Transverse colon (tissue), 4 donors: ENCODE results near the gene ALDH9A1. TPM values are rescaled to one million over a fixed set of nuclear protein-coding genes. Genes with fewer than 3 reads are reported as not detected.
"Not testable (repeated sequence)": the region's sequence is repeated elsewhere in the genome, so short reads cannot be mapped to it uniquely, and the experiment has no call there.

Experiments
- DNase-seq: peaks from one replicate; pipeline ENCODE4 v3.0.0-alpha.2; 2019
- H3K27ac ChIP-seq, 4 donors: fragments of 200-600 bp; sonication (generic); 2 replicates each; pipeline ENCODE4 v1.5.1; 2016 to 2018; ENCODE audit warnings: inconsistent platforms in 4 of 4
- H3K27me3 ChIP-seq: fragments of 200-600 bp; sonication (generic); 2 replicates; pipeline ENCODE4 v1.5.1; 2017; ENCODE audit warnings: inconsistent platforms
- H3K36me3 ChIP-seq, 4 donors: fragments of 200-600 bp; sonication (generic); 2 replicates each; pipeline ENCODE4 v1.5.1; 2017 to 2019; ENCODE audit warnings: inconsistent platforms in 4 of 4
- H3K4me1 ChIP-seq, 4 donors: fragments of 200-600 bp; sonication (generic); 2 replicates each; pipeline ENCODE4 v1.5.1; 2017 to 2020; ENCODE audit warnings: inconsistent platforms in 4 of 4
- H3K4me3 ChIP-seq, 4 donors: fragments of 200-600 bp; sonication (generic); 1 replicate in 1 of 4; 2 replicates in 3 of 4; pipeline versions ENCODE4 v1.5.1 to v1.6.1; 2017 to 2019; ENCODE audit warnings: inconsistent platforms in 4 of 4
- H3K9me3 ChIP-seq, 2 donors: fragments of 200-600 bp; sonication (generic); 2 replicates each; pipeline ENCODE4 v1.5.1; 2017 to 2019; ENCODE audit warnings: inconsistent platforms in 2 of 2
- EP300 ChIP-seq: sonication (generic); formaldehyde crosslinking; IDR thresholded peaks from one replicate; pipeline ENCODE4 v1.6.1; 2017; ENCODE audit warnings: antibody characterized with exemption, low read depth
- POLR2A ChIP-seq: fragments of 450-650 bp; IDR thresholded peaks from one replicate; pipeline ENCODE4 v1.6.1; 2016; ENCODE audit warnings: antibody characterized with exemption, mild to moderate bottlenecking, moderate library complexity
- POLR2AphosphoS5 ChIP-seq, 3 donors: sonication (generic); formaldehyde crosslinking; IDR thresholded peaks; one replicate each; pipeline ENCODE4 v1.6.1; 2016; ENCODE audit warnings: antibody characterized with exemption in 3 of 3
- WGBS, 2 donors: methylation state at CpG; one replicate each; pipeline ENCODE4 v1.1.5; 2018; ENCODE audit warnings: low coverage in 1 of 2; 5-methylcytosine and 5-hydroxymethylcytosine counted together
- in situ Hi-C, 4 donors: fragments of 200-750 bp; cut with MboI; loops; one replicate each; pipeline versions ENCODE4 v1.15.0 to v1.15.1; 2017; ENCODE audit warnings: low sequenced_read_pairs in 3 of 4, low pct_ligation_motif_present in 1 of 4, low pct_unique_long_range_greater_than_20kb in 1 of 4
- intact Hi-C: fragments of 100-400 bp; cut with DNase I; formaldehyde crosslinking; loops from one replicate; pipeline ENCODE4 v1.15.1; 2023; ENCODE audit warnings: low total_unique reads
- total RNA-seq, 4 donors: library from RNA; depleted of rRNA; stranded (reverse); fragments of >200 nt; gene quantifications; one replicate each; pipeline ENCODE4 v1.1.0, GENCODE V29; 2016
- TF ChIP-seq, protein P1 (sequence below), 5 experiments: fragments of 200-600 bp in 3 of 5; fragments of 450-650 bp in 2 of 5; sonication (generic) in 3 of 5; IDR thresholded peaks; 1 replicate in 2 of 5; 2 replicates in 3 of 5; pipeline ENCODE4 v1.5.1; 2016 to 2017; ENCODE audit warnings: antibody characterized with exemption in 5 of 5, inconsistent platforms in 3 of 5, mild to moderate bottlenecking in 2 of 5, moderate library complexity in 1 of 5

The ALDH9A1 gene
- total RNA-seq, 4 donors from 2014 or later, result 15.3 to 103 (median 59.5) TPM

DNA sequence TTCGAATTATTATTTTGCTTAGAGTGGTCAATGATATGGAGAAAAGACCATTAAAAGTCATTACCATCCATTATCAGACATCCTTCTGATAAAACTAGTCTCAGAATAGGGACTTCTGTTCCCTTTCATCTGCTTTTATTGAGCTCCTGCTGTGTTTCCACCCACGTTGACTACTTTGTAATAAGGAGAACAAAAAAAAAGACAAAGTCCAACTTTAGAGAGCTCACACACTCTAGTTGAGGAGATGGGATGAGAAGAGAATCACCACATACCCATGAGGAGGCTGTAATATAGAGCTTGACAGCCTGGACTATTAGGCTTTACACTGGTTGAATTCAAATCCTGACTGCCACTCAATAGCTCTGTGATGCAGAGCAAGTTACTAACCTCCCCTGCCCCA is 27.8 kb upstream of the ALDH9A1 start:
- Histone ChIP-seq H3K9me3 (no peaks in the 10 kb centered on the region), H3K36me3 (peaks cover 0 to 17% (median 7%) of the 10 kb centered on the region in 4 donors), H3K4me1 (no peaks in the 10 kb centered on the region), H3K27ac (no peak overlapping the region), H3K4me3 (no peak overlapping the region), H3K27me3 (no peaks in the 10 kb centered on the region)
- in situ Hi-C loops, result no loop called here
- intact Hi-C loops, result no loop called here
- 87 to 100% methylated on average over 1 to 2 of the region's 2 CpGs for WGBS, 2 donors
- TF ChIP-seq POLR2A, result no peak
- TF ChIP-seq POLR2AphosphoS5 (IDR thresholded peaks at IDR 0.05), result no peak
- no peak for TF ChIP-seq EP300
- TF ChIP-seq, protein P1, sequence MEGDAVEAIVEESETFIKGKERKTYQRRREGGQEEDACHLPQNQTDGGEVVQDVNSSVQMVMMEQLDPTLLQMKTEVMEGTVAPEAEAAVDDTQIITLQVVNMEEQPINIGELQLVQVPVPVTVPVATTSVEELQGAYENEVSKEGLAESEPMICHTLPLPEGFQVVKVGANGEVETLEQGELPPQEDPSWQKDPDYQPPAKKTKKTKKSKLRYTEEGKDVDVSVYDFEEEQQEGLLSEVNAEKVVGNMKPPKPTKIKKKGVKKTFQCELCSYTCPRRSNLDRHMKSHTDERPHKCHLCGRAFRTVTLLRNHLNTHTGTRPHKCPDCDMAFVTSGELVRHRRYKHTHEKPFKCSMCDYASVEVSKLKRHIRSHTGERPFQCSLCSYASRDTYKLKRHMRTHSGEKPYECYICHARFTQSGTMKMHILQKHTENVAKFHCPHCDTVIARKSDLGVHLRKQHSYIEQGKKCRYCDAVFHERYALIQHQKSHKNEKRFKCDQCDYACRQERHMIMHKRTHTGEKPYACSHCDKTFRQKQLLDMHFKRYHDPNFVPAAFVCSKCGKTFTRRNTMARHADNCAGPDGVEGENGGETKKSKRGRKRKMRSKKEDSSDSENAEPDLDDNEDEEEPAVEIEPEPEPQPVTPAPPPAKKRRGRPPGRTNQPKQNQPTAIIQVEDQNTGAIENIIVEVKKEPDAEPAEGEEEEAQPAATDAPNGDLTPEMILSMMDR (IDR thresholded peaks at IDR 0.05), result no peak
- DNase-seq, result no peak

- WGBS, 2 donors, result 22 to 24% methylated on average over 4 of the region's 4 CpGs
Observed at GRCh38 chr1:165717918-165718515, 19.7 kb upstream of the ALDH9A1 start.

GRCh38 chr1:165716265-165717051 is 18.1 kb upstream of the ALDH9A1 start:
- H3K27ac ChIP-seq, H3K36me3 ChIP-seq, H3K4me3 ChIP-seq, DNase-seq, H3K27me3 ChIP-seq, H3K9me3 ChIP-seq, H3K4me1 ChIP-seq: not testable (repeated sequence)
- 87 to 93% methylated on average over 5 to 8 of the region's 8 CpGs for WGBS, 2 donors
- in situ Hi-C loops (loop anchor here (5.0 to 25.0 kb wide), 6 partner anchors 196 to 771 kb away; partner anchors contain the start of gene FAM78B (in 1 of the 4)), intact Hi-C loops (loop anchor here (10.0 kb wide), 1 partner anchor 198 kb away; no protein-coding TSS in a partner anchor)

More at GRCh38 chr1:165717918-165718515, 19.7 kb upstream of the ALDH9A1 start:
- intact Hi-C loops (loop anchor here (10.0 kb wide), 1 partner anchor 197 kb away; no protein-coding TSS in a partner anchor), in situ Hi-C loops (loop anchor here (5.0 to 25.0 kb wide), 6 partner anchors 194 to 769 kb away; partner anchors contain the start of gene FAM78B (in 1 of the 4))
- H3K27ac ChIP-seq, result no peak overlapping the region
- H3K4me3 ChIP-seq, result no peak overlapping the region
- no peaks in the 10 kb centered on the region for H3K27me3 ChIP-seq
- no peaks in the 10 kb centered on the region for H3K9me3 ChIP-seq
- no peaks in the 10 kb centered on the region for H3K4me1 ChIP-seq
- TF ChIP-seq, protein P1 (IDR thresholded peaks at IDR 0.05), result peak; percentile 51 to 76 (median 65)
- TF ChIP-seq EP300 (no peak), POLR2AphosphoS5 (IDR thresholded peaks at IDR 0.05) (no peak), POLR2A (no peak)
- no peaks in the 10 kb centered on the region for H3K36me3 ChIP-seq
- peak; percentile 60 for DNase-seq

- in situ Hi-C loops (loop anchor here in 3 of 4 donors (10.0 to 25.0 kb wide), 5 partner anchors 200 to 775 kb away; partner anchors contain the start of gene FAM78B (in 1 of the 3)), intact Hi-C loops (loop anchor here (10.0 kb wide), 1 partner anchor 202 kb away; no protein-coding TSS in a partner anchor)
- Histone ChIP-seq H3K9me3 (no peaks in the 10 kb centered on the region), H3K4me1 (no peaks in the 10 kb centered on the region), H3K4me3 (no peak overlapping the region), H3K36me3 (no peaks in the 10 kb centered on the region), H3K27me3 (peaks cover 2% of the 10 kb centered on the region), H3K27ac (no peak overlapping the region)
- no peak for DNase-seq
- 88 to 89% methylated on average over 1 to 5 of the region's 5 CpGs for WGBS, 2 donors
- TF ChIP-seq, protein P1 (IDR thresholded peaks at IDR 0.05), result no peak
- no peak for TF ChIP-seq EP300
- TF ChIP-seq POLR2AphosphoS5 (IDR thresholded peaks at IDR 0.05), result no peak
- TF ChIP-seq POLR2A, result no peak
Observed at GRCh38 chr1:165712764-165713163, 14.4 kb upstream of the ALDH9A1 start.
